22Rv1 (cell line): ENCODE measurements around the gene CCDC122.

Experiments used
- CTCF ChIP-seq: fragments of 450-650 bp; IDR thresholded peaks from 2 replicates; pipeline ENCODE4 v1.5.1; 2017; ENCODE audit warnings: mild to moderate bottlenecking
- ZFX ChIP-seq: fragments of 450-650 bp; IDR thresholded peaks from 2 replicates; pipeline ENCODE4 v1.6.1; 2017; ENCODE audit warnings: antibody characterized with exemption, borderline replicate concordance

- no peak for TF ChIP-seq CTCF
- no peak for TF ChIP-seq ZFX
Measured at GRCh38 chr13:43924549-43925245, 45.2 kb upstream of the CCDC122 start.
